OCI-LY3 (cell line): ENCODE results near the gene OGFOD2.

Source experiments
- EZH2phosphoT487 ChIP-seq: fragments of 200-600 bp; shearing (Covaris generic); IDR thresholded peaks from 2 replicates; pipeline ENCODE4 v1.6.1; 2018; ENCODE audit warnings: antibody characterized with exemption, mixed run types, low read depth
- TF ChIP-seq, protein P1 (sequence below): fragments of 200-600, 300-600 bp; sonication (generic); IDR thresholded peaks from 2 replicates; pipeline ENCODE4 v1.5.1; 2014; ENCODE audit warnings: antibody characterized with exemption, low read length, low read depth

DNA sequence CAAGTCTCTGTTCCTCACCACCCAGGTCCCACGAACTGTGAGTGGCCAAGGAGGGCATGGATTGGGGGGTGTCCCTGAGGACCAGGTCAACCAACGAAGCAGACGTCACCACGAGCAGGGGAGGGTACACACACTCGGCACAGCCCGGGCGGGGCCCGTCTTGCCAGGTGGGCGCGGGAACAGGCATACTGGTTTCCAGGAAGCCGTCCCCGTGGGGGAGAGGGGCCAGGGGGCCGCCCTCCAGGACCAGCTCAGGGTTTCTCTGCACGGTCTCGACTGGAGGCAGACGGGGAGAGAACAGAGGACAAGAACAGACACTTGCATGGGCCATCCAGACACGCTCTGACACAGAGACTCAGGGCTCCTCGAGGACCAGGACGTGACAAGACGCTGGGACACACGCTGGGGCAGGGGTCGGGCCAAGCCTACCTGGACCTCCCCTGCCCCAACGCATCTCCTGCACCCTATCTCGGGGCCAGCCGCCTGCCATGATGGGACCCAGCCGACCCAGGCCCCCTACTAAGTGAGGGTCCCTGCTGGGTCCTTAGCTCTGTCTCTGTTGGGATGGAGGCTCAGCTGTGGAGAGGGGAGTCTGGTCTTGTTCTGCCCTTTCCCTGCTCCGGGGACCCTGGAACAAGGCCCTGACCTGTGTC, 16.7 kb downstream of the OGFOD2 start:
- TF ChIP-seq, protein P1, sequence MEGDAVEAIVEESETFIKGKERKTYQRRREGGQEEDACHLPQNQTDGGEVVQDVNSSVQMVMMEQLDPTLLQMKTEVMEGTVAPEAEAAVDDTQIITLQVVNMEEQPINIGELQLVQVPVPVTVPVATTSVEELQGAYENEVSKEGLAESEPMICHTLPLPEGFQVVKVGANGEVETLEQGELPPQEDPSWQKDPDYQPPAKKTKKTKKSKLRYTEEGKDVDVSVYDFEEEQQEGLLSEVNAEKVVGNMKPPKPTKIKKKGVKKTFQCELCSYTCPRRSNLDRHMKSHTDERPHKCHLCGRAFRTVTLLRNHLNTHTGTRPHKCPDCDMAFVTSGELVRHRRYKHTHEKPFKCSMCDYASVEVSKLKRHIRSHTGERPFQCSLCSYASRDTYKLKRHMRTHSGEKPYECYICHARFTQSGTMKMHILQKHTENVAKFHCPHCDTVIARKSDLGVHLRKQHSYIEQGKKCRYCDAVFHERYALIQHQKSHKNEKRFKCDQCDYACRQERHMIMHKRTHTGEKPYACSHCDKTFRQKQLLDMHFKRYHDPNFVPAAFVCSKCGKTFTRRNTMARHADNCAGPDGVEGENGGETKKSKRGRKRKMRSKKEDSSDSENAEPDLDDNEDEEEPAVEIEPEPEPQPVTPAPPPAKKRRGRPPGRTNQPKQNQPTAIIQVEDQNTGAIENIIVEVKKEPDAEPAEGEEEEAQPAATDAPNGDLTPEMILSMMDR, result no peak
- no peak for TF ChIP-seq EZH2phosphoT487
